ENCODE data around the gene UQCRQ.

GRCh38 chr5:132850066-132850465, 16.4 kb upstream of the UQCRQ start:
- TF ChIP-seq, protein P1, sequence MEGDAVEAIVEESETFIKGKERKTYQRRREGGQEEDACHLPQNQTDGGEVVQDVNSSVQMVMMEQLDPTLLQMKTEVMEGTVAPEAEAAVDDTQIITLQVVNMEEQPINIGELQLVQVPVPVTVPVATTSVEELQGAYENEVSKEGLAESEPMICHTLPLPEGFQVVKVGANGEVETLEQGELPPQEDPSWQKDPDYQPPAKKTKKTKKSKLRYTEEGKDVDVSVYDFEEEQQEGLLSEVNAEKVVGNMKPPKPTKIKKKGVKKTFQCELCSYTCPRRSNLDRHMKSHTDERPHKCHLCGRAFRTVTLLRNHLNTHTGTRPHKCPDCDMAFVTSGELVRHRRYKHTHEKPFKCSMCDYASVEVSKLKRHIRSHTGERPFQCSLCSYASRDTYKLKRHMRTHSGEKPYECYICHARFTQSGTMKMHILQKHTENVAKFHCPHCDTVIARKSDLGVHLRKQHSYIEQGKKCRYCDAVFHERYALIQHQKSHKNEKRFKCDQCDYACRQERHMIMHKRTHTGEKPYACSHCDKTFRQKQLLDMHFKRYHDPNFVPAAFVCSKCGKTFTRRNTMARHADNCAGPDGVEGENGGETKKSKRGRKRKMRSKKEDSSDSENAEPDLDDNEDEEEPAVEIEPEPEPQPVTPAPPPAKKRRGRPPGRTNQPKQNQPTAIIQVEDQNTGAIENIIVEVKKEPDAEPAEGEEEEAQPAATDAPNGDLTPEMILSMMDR (IDR thresholded peaks at IDR 0.05 in 4 of 5, conservative IDR thresholded peaks at IDR 0.05 in 1 of 5): no peak
- TF ChIP-seq POLR2A (IDR thresholded peaks at IDR 0.05): no peak
